ENCODE measurements around the gene MYL10. TPM values are rescaled to one million over a fixed set of nuclear protein-coding genes. Genes with fewer than 3 reads are reported as not detected.

The MYL10 gene
- polyA plus RNA-seq, 1 donor from 2014 or later = not detected

- Histone ChIP-seq H3K27ac (ENCODE audit: low read length) (no peak overlapping the region), H2AFZ (ENCODE audit: low read depth, low read length) (no peak overlapping the region), H3K9me2 (ENCODE audit: insufficient read depth, low read length) (no peaks in the 10 kb centered on the region), H3K36me3 (ENCODE audit: insufficient read depth, low read length) (no peaks in the 10 kb centered on the region), H3K4me2 (ENCODE audit: low read length) (no peak overlapping the region), H3K9ac (ENCODE audit: low read length) (no peak overlapping the region), H4K20me1 (ENCODE audit: insufficient read depth) (no peaks in the 10 kb centered on the region), H3K27me3 (ENCODE audit: insufficient read depth, low read depth, low read length) (no peaks in the 10 kb centered on the region), H3F3A (ENCODE audit: insufficient read depth, low read length, poor library complexity, severe bottlenecking) (no peaks in the 10 kb centered on the region), H3K79me2 (replicated peaks; ENCODE audit: insufficient read depth, low read length) (no peaks in the 10 kb centered on the region), H3K4me3 (ENCODE audit: low read length) (no peak overlapping the region), H3K9me3 (ENCODE audit: low read length) (no peaks in the 10 kb centered on the region)
- TF ChIP-seq RAD21 (conservative IDR thresholded peaks at IDR 0.05) (no peak), POLR2AphosphoS5 (IDR thresholded peaks at IDR 0.05) (no peak), MXI1 (conservative IDR thresholded peaks at IDR 0.05; ENCODE audit: poor library complexity, severe bottlenecking) (no peak), EZH2 (IDR thresholded peaks at IDR 0.05; ENCODE audit: borderline replicate concordance, insufficient read depth, low read length, poor library complexity, severe bottlenecking) (no peak), CTCF (IDR thresholded peaks at IDR 0.05; ENCODE audit: poor library complexity, severe bottlenecking) (no peak), SMC3 (conservative IDR thresholded peaks at IDR 0.05; ENCODE audit: poor library complexity) (no peak), TAF1 (IDR thresholded peaks at IDR 0.05; ENCODE audit: low read depth) (no peak), EP300 (conservative IDR thresholded peaks at IDR 0.05; ENCODE audit: poor library complexity, severe bottlenecking) (no peak)
- TF ChIP-seq, protein P1, sequence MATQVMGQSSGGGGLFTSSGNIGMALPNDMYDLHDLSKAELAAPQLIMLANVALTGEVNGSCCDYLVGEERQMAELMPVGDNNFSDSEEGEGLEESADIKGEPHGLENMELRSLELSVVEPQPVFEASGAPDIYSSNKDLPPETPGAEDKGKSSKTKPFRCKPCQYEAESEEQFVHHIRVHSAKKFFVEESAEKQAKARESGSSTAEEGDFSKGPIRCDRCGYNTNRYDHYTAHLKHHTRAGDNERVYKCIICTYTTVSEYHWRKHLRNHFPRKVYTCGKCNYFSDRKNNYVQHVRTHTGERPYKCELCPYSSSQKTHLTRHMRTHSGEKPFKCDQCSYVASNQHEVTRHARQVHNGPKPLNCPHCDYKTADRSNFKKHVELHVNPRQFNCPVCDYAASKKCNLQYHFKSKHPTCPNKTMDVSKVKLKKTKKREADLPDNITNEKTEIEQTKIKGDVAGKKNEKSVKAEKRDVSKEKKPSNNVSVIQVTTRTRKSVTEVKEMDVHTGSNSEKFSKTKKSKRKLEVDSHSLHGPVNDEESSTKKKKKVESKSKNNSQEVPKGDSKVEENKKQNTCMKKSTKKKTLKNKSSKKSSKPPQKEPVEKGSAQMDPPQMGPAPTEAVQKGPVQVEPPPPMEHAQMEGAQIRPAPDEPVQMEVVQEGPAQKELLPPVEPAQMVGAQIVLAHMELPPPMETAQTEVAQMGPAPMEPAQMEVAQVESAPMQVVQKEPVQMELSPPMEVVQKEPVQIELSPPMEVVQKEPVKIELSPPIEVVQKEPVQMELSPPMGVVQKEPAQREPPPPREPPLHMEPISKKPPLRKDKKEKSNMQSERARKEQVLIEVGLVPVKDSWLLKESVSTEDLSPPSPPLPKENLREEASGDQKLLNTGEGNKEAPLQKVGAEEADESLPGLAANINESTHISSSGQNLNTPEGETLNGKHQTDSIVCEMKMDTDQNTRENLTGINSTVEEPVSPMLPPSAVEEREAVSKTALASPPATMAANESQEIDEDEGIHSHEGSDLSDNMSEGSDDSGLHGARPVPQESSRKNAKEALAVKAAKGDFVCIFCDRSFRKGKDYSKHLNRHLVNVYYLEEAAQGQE (IDR thresholded peaks at IDR 0.05; ENCODE audit: borderline replicate concordance) = no peak
Observed at GRCh38 chr7:101608772-101609713, 20.1 kb downstream of the MYL10 start.

DNA sequence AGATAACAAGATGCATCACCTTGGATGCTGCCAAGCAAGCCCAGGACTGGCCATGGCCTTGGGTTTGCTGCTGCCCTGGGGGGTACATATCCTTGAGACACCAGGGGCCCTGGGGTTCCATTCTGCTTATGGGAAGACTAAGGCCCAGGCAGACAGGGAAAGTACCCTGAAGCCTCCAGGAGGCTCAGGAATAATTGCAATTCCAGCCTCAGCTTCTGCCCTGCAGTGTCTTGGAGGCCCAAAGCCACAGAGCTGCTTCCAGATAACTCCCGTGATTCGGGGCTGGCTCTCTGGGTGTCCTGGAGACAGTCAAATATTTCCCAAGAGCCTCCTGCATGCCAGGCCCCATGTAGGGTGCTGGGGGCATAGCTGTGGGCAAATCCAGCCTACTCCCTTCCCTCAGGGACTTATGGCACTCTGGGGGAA, 22.6 kb downstream of the MYL10 start:
- H3K36me3 ChIP-seq (ENCODE audit: insufficient read depth, low read length) = no peaks in the 10 kb centered on the region

More for the DNA sequence above, 22.6 kb downstream of the MYL10 start:
- TF ChIP-seq MXI1 (conservative IDR thresholded peaks at IDR 0.05; ENCODE audit: poor library complexity, severe bottlenecking) = no peak
- no peak for TF ChIP-seq SMC3 (conservative IDR thresholded peaks at IDR 0.05; ENCODE audit: poor library complexity)
- no peak for TF ChIP-seq TAF1 (IDR thresholded peaks at IDR 0.05; ENCODE audit: low read depth)
- no peak for TF ChIP-seq RAD21 (conservative IDR thresholded peaks at IDR 0.05)
- TF ChIP-seq EP300 (conservative IDR thresholded peaks at IDR 0.05; ENCODE audit: poor library complexity, severe bottlenecking) = no peak
- no peak for TF ChIP-seq EZH2 (IDR thresholded peaks at IDR 0.05; ENCODE audit: borderline replicate concordance, insufficient read depth, low read length, poor library complexity, severe bottlenecking)
- no peak for TF ChIP-seq POLR2AphosphoS5 (IDR thresholded peaks at IDR 0.05)
- no peak for TF ChIP-seq CTCF (IDR thresholded peaks at IDR 0.05; ENCODE audit: poor library complexity, severe bottlenecking)
- TF ChIP-seq, protein P1 (IDR thresholded peaks at IDR 0.05; ENCODE audit: borderline replicate concordance) = no peak
- no peak overlapping the region for H2AFZ ChIP-seq (ENCODE audit: low read depth, low read length)
- no peak overlapping the region for H3K9ac ChIP-seq (ENCODE audit: low read length)
- no peak overlapping the region for H3K4me3 ChIP-seq (ENCODE audit: low read length)
- no peaks in the 10 kb centered on the region for H3F3A ChIP-seq (ENCODE audit: insufficient read depth, low read length, poor library complexity, severe bottlenecking)
- no peaks in the 10 kb centered on the region for H3K27me3 ChIP-seq (ENCODE audit: insufficient read depth, low read depth, low read length)
- H3K4me2 ChIP-seq (ENCODE audit: low read length) = no peak overlapping the region
- H3K9me3 ChIP-seq (ENCODE audit: low read length) = no peaks in the 10 kb centered on the region
- no peaks in the 10 kb centered on the region for H4K20me1 ChIP-seq (ENCODE audit: insufficient read depth)
- no peak overlapping the region for H3K27ac ChIP-seq (ENCODE audit: low read length)
- H3K9me2 ChIP-seq (ENCODE audit: insufficient read depth, low read length) = no peaks in the 10 kb centered on the region
- no peaks in the 10 kb centered on the region for H3K79me2 ChIP-seq (replicated peaks; ENCODE audit: insufficient read depth, low read length)

All from neural cell (in vitro differentiated cells).